SH-SY5Y (cell line): ENCODE data around the gene SLC7A14.

ENCODE experiments used
- GATA2 ChIP-seq: IDR thresholded peaks from 2 replicates; pipeline ENCODE4 v1.6.1; 2011; ENCODE audit warnings: mild to moderate bottlenecking, low read depth, low read length
- GATA3 ChIP-seq: IDR thresholded peaks from 2 replicates; pipeline ENCODE4 v1.6.1; 2011; ENCODE audit warnings: low read depth, mild to moderate bottlenecking, low read length, moderate library complexity

- TF ChIP-seq GATA2: no peak
- no peak for TF ChIP-seq GATA3
Observed at GRCh38 chr3:170632780-170633179, 46.9 kb upstream of the SLC7A14 start.
